ENCODE results near the gene FAH.

DNA sequence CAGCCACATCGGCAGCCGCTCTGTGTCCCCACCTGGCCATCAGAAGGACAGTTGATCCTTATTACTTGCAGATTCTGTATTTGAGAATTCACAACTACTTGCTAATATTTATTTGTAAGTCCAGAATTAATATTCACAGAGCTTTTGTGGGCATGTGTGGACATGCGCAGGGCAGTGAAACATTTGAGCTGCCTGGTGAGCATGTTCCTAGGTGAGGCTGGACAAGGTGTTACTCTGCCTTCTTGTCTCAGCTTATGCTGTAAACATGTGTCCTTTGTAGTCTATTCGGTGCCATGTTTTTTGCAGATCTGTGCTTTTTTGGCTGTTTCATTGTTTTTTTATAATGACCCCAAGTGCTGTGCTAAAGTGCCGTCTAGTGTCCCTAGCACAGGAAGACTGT lies 15.6 kb downstream of the FAH start:
- TF ChIP-seq, protein P1, sequence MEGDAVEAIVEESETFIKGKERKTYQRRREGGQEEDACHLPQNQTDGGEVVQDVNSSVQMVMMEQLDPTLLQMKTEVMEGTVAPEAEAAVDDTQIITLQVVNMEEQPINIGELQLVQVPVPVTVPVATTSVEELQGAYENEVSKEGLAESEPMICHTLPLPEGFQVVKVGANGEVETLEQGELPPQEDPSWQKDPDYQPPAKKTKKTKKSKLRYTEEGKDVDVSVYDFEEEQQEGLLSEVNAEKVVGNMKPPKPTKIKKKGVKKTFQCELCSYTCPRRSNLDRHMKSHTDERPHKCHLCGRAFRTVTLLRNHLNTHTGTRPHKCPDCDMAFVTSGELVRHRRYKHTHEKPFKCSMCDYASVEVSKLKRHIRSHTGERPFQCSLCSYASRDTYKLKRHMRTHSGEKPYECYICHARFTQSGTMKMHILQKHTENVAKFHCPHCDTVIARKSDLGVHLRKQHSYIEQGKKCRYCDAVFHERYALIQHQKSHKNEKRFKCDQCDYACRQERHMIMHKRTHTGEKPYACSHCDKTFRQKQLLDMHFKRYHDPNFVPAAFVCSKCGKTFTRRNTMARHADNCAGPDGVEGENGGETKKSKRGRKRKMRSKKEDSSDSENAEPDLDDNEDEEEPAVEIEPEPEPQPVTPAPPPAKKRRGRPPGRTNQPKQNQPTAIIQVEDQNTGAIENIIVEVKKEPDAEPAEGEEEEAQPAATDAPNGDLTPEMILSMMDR (IDR thresholded peaks at IDR 0.05): no peak
- no peak for TF ChIP-seq POLR2A (IDR thresholded peaks at IDR 0.05)

Data from heart left ventricle (tissue), 13 donors.